GM23338 (cell line): ENCODE results near the gene KBTBD12. TPM values are rescaled to one million over a fixed set of nuclear protein-coding genes. Genes with fewer than 3 reads are reported as not detected.

ENCODE experiments used
- ATAC-seq: fragments of 200-7000 bp; cut with Tn5 transposase; 3 replicates; pipeline ENCODE4 v1.9.1; 2020
- DNase-seq: peaks from one replicate; pipeline ENCODE4 v3.0.0-alpha.2; 2015; ENCODE audit warnings: low spot score
- H2AFZ ChIP-seq: fragments of 200-600 bp; sonication (generic); 2 replicates; pipeline ENCODE4 v1.8.0; 2016; ENCODE audit warnings: antibody characterized with exemption, mild to moderate bottlenecking, moderate library complexity
- H3F3A ChIP-seq: fragments of 200-600 bp; sonication (generic); replicated peaks from 2 replicates; pipeline ENCODE4 v1.8.0; 2017; ENCODE audit warnings: antibody characterized with exemption, mixed run types, low read depth
- H3K27ac ChIP-seq: fragments of 200-600 bp; sonication (generic); 2 replicates; pipeline ENCODE4 v1.6.1; 2016; ENCODE audit warnings: low read depth
- H3K27me3 ChIP-seq: fragments of 200-600 bp; sonication (generic); 2 replicates; pipeline ENCODE4 v1.8.0; 2016; ENCODE audit warnings: mild to moderate bottlenecking, mixed run types, moderate library complexity; ENCODE audit not compliant: insufficient read depth
- H3K36me3 ChIP-seq: fragments of 200-600 bp; sonication (generic); 2 replicates; pipeline ENCODE4 v1.8.0; 2016; ENCODE audit warnings: mild to moderate bottlenecking; ENCODE audit not compliant: insufficient read depth
- H3K4me1 ChIP-seq: fragments of 200-600 bp; sonication (generic); 2 replicates; pipeline ENCODE4 v1.8.0; 2016; ENCODE audit warnings: mild to moderate bottlenecking, moderate library complexity; ENCODE audit not compliant: insufficient read depth
- H3K4me2 ChIP-seq: fragments of 200-600 bp; sonication (generic); 2 replicates; pipeline ENCODE4 v1.7.1; 2017; ENCODE audit warnings: mixed run types
- H3K4me3 ChIP-seq: fragments of 200-600 bp; sonication (generic); 2 replicates; pipeline ENCODE4 v1.6.1; 2016; ENCODE audit warnings: mixed run types
- H3K79me2 ChIP-seq: fragments of 200-600 bp; sonication (generic); replicated peaks from 2 replicates; pipeline ENCODE4 v1.8.0; 2017; ENCODE audit warnings: mild to moderate bottlenecking; ENCODE audit not compliant: insufficient read depth
- H3K9me2 ChIP-seq: fragments of 200-600 bp; sonication (generic); 2 replicates; pipeline ENCODE4 v1.8.0; 2017; ENCODE audit not compliant: insufficient read depth
- H4K20me1 ChIP-seq: fragments of 200-600 bp; sonication (generic); replicated peaks from 2 replicates; pipeline ENCODE4 v1.8.0; 2017; ENCODE audit warnings: mild to moderate bottlenecking; ENCODE audit not compliant: insufficient read depth
- H3K27ac Mint-ChIP-seq: 2 replicates; pipeline ENCODE4 v1.8.0; 2020; ENCODE audit warnings: inconsistent platforms, mild to moderate bottlenecking, moderate library complexity, mixed read lengths
- H3K27me3 Mint-ChIP-seq: 3 replicates; pipeline ENCODE4 v1.8.0; 2022; ENCODE audit warnings: low read depth, mild to moderate bottlenecking, moderate library complexity, mixed read lengths, inconsistent platforms; ENCODE audit not compliant: insufficient read depth, poor library complexity
- H3K36me3 Mint-ChIP-seq: 3 replicates; pipeline ENCODE4 v1.8.0; 2021; ENCODE audit warnings: low read depth, mild to moderate bottlenecking, inconsistent platforms, moderate library complexity, mixed read lengths
- H3K4me1 Mint-ChIP-seq: 3 replicates; pipeline ENCODE4 v1.8.0; 2020; ENCODE audit warnings: mild to moderate bottlenecking, inconsistent platforms, mixed read lengths
- H3K4me3 Mint-ChIP-seq: 3 replicates; pipeline ENCODE4 v1.8.0; 2021; ENCODE audit warnings: moderate library complexity, mild to moderate bottlenecking, inconsistent platforms, mixed read lengths
- H3K9me3 Mint-ChIP-seq: 3 replicates; pipeline ENCODE4 v1.8.0; 2020; ENCODE audit warnings: moderate library complexity, mild to moderate bottlenecking, inconsistent platforms, mixed read lengths
- CREB1 ChIP-seq: fragments of 250-450 bp; sonication (Bioruptor Pico); IDR thresholded peaks from 2 replicates; pipeline ENCODE4 v1.5.0; 2020; ENCODE audit warnings: low read depth, mild to moderate bottlenecking, moderate library complexity
- CTCF ChIP-seq, 2 experiments: fragments of 200-600 bp in 1 of 2; sonication (generic) in 1 of 2; conservative IDR thresholded peaks; 2 replicates each; pipeline versions ENCODE4 v1.5.1 to v1.6.1; 2016 to 2017; ENCODE audit warnings: antibody characterized with exemption in 2 of 2, low read depth in 2 of 2, mild to moderate bottlenecking in 2 of 2, moderate library complexity in 1 of 2
- ETS1 ChIP-seq: IDR thresholded peaks from 2 replicates; pipeline ENCODE4 v1.6.1; 2016; ENCODE audit warnings: antibody characterized with exemption
- EZH2 ChIP-seq: fragments of 200-600 bp; sonication (generic); IDR thresholded peaks from one replicate; pipeline ENCODE4 v1.8.0; 2017; ENCODE audit warnings: antibody characterized with exemption, mild to moderate bottlenecking, low read depth; ENCODE audit not compliant: unreplicated experiment
- EZH2phosphoT487 ChIP-seq: fragments of 200-600 bp; sonication (generic); IDR thresholded peaks from one replicate; pipeline ENCODE4 v1.8.1; 2018; ENCODE audit warnings: antibody characterized with exemption; ENCODE audit not compliant: unreplicated experiment
- JUNB ChIP-seq: IDR thresholded peaks from one replicate; pipeline ENCODE4 v1.6.1; 2016; ENCODE audit warnings: antibody characterized with exemption; ENCODE audit not compliant: unreplicated experiment
- NANOG ChIP-seq: IDR thresholded peaks from 2 replicates; pipeline ENCODE4 v1.6.1; 2016; ENCODE audit warnings: antibody characterized with exemption, borderline replicate concordance
- POLR2AphosphoS5 ChIP-seq: IDR thresholded peaks from 2 replicates; pipeline ENCODE4 v1.6.1; 2016; ENCODE audit warnings: antibody characterized with exemption, low read depth
- REST ChIP-seq: IDR thresholded peaks from one replicate; pipeline ENCODE4 v1.6.1; 2018; ENCODE audit warnings: antibody characterized with exemption; ENCODE audit not compliant: unreplicated experiment
- STAT1 ChIP-seq: IDR thresholded peaks from one replicate; pipeline ENCODE4 v1.6.1; 2016; ENCODE audit warnings: antibody characterized with exemption; ENCODE audit not compliant: unreplicated experiment
- ZNF114 ChIP-seq: fragments of 250-450 bp; sonication (Bioruptor Pico); IDR thresholded peaks from 2 replicates; pipeline ENCODE4 v1.5.0; 2020; ENCODE audit warnings: mild to moderate bottlenecking, moderate library complexity
- ZNF331 ChIP-seq: fragments of 250-450 bp; sonication (Bioruptor Pico); IDR thresholded peaks from 2 replicates; pipeline ENCODE4 v1.5.0; 2020; ENCODE audit warnings: low read depth, mild to moderate bottlenecking, moderate library complexity
- ZNF462 ChIP-seq: fragments of 250-450 bp; sonication (Bioruptor Pico); IDR thresholded peaks from 2 replicates; pipeline ENCODE4 v1.5.0; 2020; ENCODE audit warnings: mild to moderate bottlenecking, moderate library complexity
- polyA plus RNA-seq: library from polyadenylated mRNA; unstranded; fragments of >200 nt; fragmentation: Nextera tagmentation; extraction: Ambion mirVana; gene quantifications from 2 replicates; pipeline ENCODE4 v1.2.1, GENCODE V29; 2016
- total RNA-seq: library from RNA; depleted of rRNA; stranded (reverse); fragments of >200 nt; shearing (Covaris generic); gene quantifications from 2 replicates; pipeline ENCODE4 v1.2.3, GENCODE V29; 2014

Gene KBTBD12
- total and polyA plus RNA-seq, 2 experiments from 2014 or later, result 0.53 to 0.69 TPM

GRCh38 chr3:127954640-127955039, 39.6 kb downstream of the KBTBD12 start:
- Histone ChIP-seq H3K4me3 (no peak overlapping the region), H3K36me3 (no peaks in the 10 kb centered on the region), H3K4me1 (peaks cover 4% of the 10 kb centered on the region), H4K20me1 (no peaks in the 10 kb centered on the region), H3K9me2 (no peaks in the 10 kb centered on the region), H3K79me2 (no peaks in the 10 kb centered on the region), H3K4me2 (no peak overlapping the region), H3K27me3 (no peaks in the 10 kb centered on the region), H3F3A (no peaks in the 10 kb centered on the region), H3K27ac (no peak overlapping the region), H2AFZ (peak overlapping the region; percentile 16; the same call in 1 of the 2 replicates)
- DNase-seq (no peak), ATAC-seq (no peak)
- Mint-ChIP-seq H3K4me3 (no peak overlapping the region), H3K9me3 (no peaks in the 10 kb centered on the region), H3K27ac (no peak overlapping the region), H3K27me3 (no peaks in the 10 kb centered on the region), H3K4me1 (peaks cover 6% of the 10 kb centered on the region; the same call in 2 of the 3 replicates), H3K36me3 (no peaks in the 10 kb centered on the region)
- no peak for TF ChIP-seq NANOG
- no peak for TF ChIP-seq POLR2AphosphoS5
- TF ChIP-seq ZNF462 (CRISPR knock-in tag), result no peak
- no peak for TF ChIP-seq REST
- TF ChIP-seq EZH2phosphoT487, result no peak
- no peak for TF ChIP-seq JUNB
- TF ChIP-seq EZH2, result no peak
- TF ChIP-seq CTCF (conservative IDR thresholded peaks at IDR 0.05; ENCODE audit: low read depth in 2 of 2), result no peak
- no peak for TF ChIP-seq ETS1
- TF ChIP-seq ZNF114 (CRISPR knock-in tag), result no peak
- TF ChIP-seq CREB1 (CRISPR knock-in tag), result no peak
- no peak for TF ChIP-seq STAT1
- TF ChIP-seq ZNF331 (CRISPR knock-in tag), result no peak
